Sigmoid colon (tissue), 7 donors: ENCODE data around the gene MBD4. TPM values are rescaled to one million over a fixed set of nuclear protein-coding genes. Genes with fewer than 3 reads are reported as not detected.
"Not testable (repeated sequence)": the region's sequence is repeated elsewhere in the genome, so short reads cannot be mapped to it uniquely, and the experiment has no call there.

Experiments used
- DNase-seq: peaks from one replicate; pipeline ENCODE4 v3.0.0-alpha.2; 2019
- H3K27ac ChIP-seq, 4 donors: fragments of 200-600 bp; sonication (generic); one replicate each; pipeline ENCODE4 v1.5.1; 2016 to 2019; ENCODE audit warnings: mild to moderate bottlenecking in 1 of 4
- H3K27me3 ChIP-seq, 3 donors: fragments of 200-600 bp; sonication (generic); one replicate each; pipeline ENCODE4 v1.5.1; 2019; ENCODE audit warnings: mild to moderate bottlenecking in 1 of 3
- H3K36me3 ChIP-seq, 4 donors: fragments of 200-600 bp; sonication (generic); one replicate each; pipeline ENCODE4 v1.5.1; 2016 to 2019
- H3K4me1 ChIP-seq, 4 donors: fragments of 200-600 bp; sonication (generic); one replicate each; pipeline ENCODE4 v1.5.1; 2017 to 2019
- H3K4me3 ChIP-seq, 4 donors: fragments of 200-600 bp; sonication (generic); one replicate each; pipeline ENCODE4 v1.5.1; 2017 to 2019; ENCODE audit warnings: mild to moderate bottlenecking in 2 of 4, moderate library complexity in 1 of 4
- H3K9me3 ChIP-seq, 4 donors: fragments of 200-600 bp in 3 of 4; sonication (generic) in 3 of 4; one replicate each; pipeline versions ENCODE4 v1.5.1 to v1.6.1; 2013 to 2019
- CTCF ChIP-seq, 4 experiments: fragments of 450-650 bp in 3 of 4; fragments of 200-600 bp in 1 of 4; IDR thresholded peaks; one replicate each; pipeline ENCODE4 v1.5.1; 2016 to 2019; ENCODE audit warnings: antibody characterized with exemption in 4 of 4, mild to moderate bottlenecking in 3 of 4, moderate library complexity in 2 of 4
- EP300 ChIP-seq, 4 donors: sonication (generic); formaldehyde crosslinking; IDR thresholded peaks; one replicate each; pipeline ENCODE4 v1.6.1; 2017; ENCODE audit warnings: antibody characterized with exemption in 4 of 4
- POLR2A ChIP-seq, 2 donors: fragments of 450-650 bp; IDR thresholded peaks; one replicate each; pipeline ENCODE4 v1.6.1; 2016; ENCODE audit warnings: antibody characterized with exemption in 2 of 2, mild to moderate bottlenecking in 2 of 2, moderate library complexity in 2 of 2
- POLR2AphosphoS5 ChIP-seq, 4 donors: sonication (generic); formaldehyde crosslinking; IDR thresholded peaks; one replicate each; pipeline ENCODE4 v1.6.1; 2017; ENCODE audit warnings: antibody characterized with exemption in 4 of 4
- WGBS, 2 donors: extraction: QIAGEN DNeasy Blood & Tissue Kit; methylation state at CpG; one replicate each; pipeline ENCODE4 v1.1.7; 2013; 5-methylcytosine and 5-hydroxymethylcytosine counted together
- intact Hi-C: fragments of 100-400 bp; cut with DNase I; formaldehyde crosslinking; loops from one replicate; pipeline ENCODE4 v1.15.1; 2023
- polyA plus RNA-seq, 3 donors: library from polyadenylated mRNA; stranded (reverse); fragments of 200-250 nt; gene quantifications; one replicate each; pipeline ENCODE4 v1.2.3, GENCODE V29; 2013
- total RNA-seq, 4 donors: library from RNA; depleted of rRNA; stranded (reverse); fragments of >200 nt; gene quantifications; one replicate each; pipeline ENCODE4 v1.1.0, GENCODE V29; 2016
- donor health status: healthy with polysubstance abuse.
- donor health status: Bipolar disorder and iron deficiency.
- donor health status: healthy.

Gene MBD4
- total and polyA plus RNA-seq, 7 donors = 11.8 to 21.6 (median 15.8) TPM

GRCh38 chr3:129485721-129486663 is 46.2 kb upstream of the MBD4 start:
- H3K36me3 ChIP-seq = peaks cover 0 to 55% (median 8%) of the 10 kb centered on the region in 4 donors
- H3K27me3 ChIP-seq = no peaks in the 10 kb centered on the region
- intact Hi-C loops = no loop called here
- TF ChIP-seq POLR2AphosphoS5 (IDR thresholded peaks at IDR 0.05) (peak in 3 of 4 donors; percentile 9 to 52 (median 40)), POLR2A (IDR thresholded peaks at IDR 0.05) (no peak), CTCF (IDR thresholded peaks at IDR 0.05) (no peak), EP300 (IDR thresholded peaks at IDR 0.05) (no peak)
- no peak overlapping the region for H3K4me3 ChIP-seq
- H3K9me3 ChIP-seq = no peaks in the 10 kb centered on the region
- H3K4me1 ChIP-seq = peaks cover 0 to 25% (median 8%) of the 10 kb centered on the region in 4 donors
- DNase-seq = peak; percentile 92
- peak overlapping the region in 3 of 4 donors; percentile 50 to 66 (median 66) for H3K27ac ChIP-seq
- 82% methylated on average over 11 of the region's 11 CpGs for WGBS, 2 donors

- peak overlapping the region in 3 of 4 donors; percentile 50 to 66 (median 66) for H3K27ac ChIP-seq
- H3K27me3 ChIP-seq, H3K4me3 ChIP-seq, H3K9me3 ChIP-seq, intact Hi-C loops: not testable (repeated sequence)
- peaks cover 0 to 18% (median 2%) of the 10 kb centered on the region in 4 donors for H3K4me1 ChIP-seq
- DNase-seq = peak; percentile 25
- H3K36me3 ChIP-seq = peaks cover 0 to 62% (median 11%) of the 10 kb centered on the region in 4 donors
- 89 to 96% methylated on average over 6 of the region's 6 CpGs for WGBS, 2 donors
These were observed 45.4 kb upstream of the MBD4 start for GRCh38 chr3:129485146-129485545.

- no peaks in the 10 kb centered on the region for H3K27me3 ChIP-seq
- H3K9me3 ChIP-seq = no peaks in the 10 kb centered on the region
- TF ChIP-seq POLR2A (IDR thresholded peaks at IDR 0.05) (no peak), EP300 (IDR thresholded peaks at IDR 0.05) (no peak), CTCF (IDR thresholded peaks at IDR 0.05) (no peak), POLR2AphosphoS5 (IDR thresholded peaks at IDR 0.05) (no peak)
- 92 to 95% methylated on average over 8 of the region's 8 CpGs for WGBS, 2 donors
- H3K36me3 ChIP-seq = peaks cover 5 to 75% (median 21%) of the 10 kb centered on the region in 4 donors
- H3K4me1 ChIP-seq = peaks cover 0 to 18% (median 2%) of the 10 kb centered on the region in 4 donors
- intact Hi-C loops = no loop called here
- H3K27ac ChIP-seq = no peak overlapping the region
- H3K4me3 ChIP-seq = no peak overlapping the region
- DNase-seq = no peak
These were observed 44.1 kb upstream of the MBD4 start for GRCh38 chr3:129483870-129484269.

GRCh38 chr3:129482721-129483120 is 43.0 kb upstream of the MBD4 start:
- no peak overlapping the region for H3K27ac ChIP-seq

More at GRCh38 chr3:129482721-129483120, 43.0 kb upstream of the MBD4 start:
- intact Hi-C loops = no loop called here
- TF ChIP-seq POLR2A (IDR thresholded peaks at IDR 0.05) = no peak
- TF ChIP-seq POLR2AphosphoS5 (IDR thresholded peaks at IDR 0.05) = no peak
- no peak for TF ChIP-seq CTCF (IDR thresholded peaks at IDR 0.05)
- no peak for TF ChIP-seq EP300 (IDR thresholded peaks at IDR 0.05)
- Histone ChIP-seq H3K4me3 (no peak overlapping the region), H3K36me3 (peaks cover 5 to 80% (median 28%) of the 10 kb centered on the region in 4 donors), H3K9me3 (no peaks in the 10 kb centered on the region), H3K4me1 (peaks cover 0 to 18% (median 2%) of the 10 kb centered on the region in 4 donors), H3K27me3 (no peaks in the 10 kb centered on the region)
- WGBS, 2 donors = 80 to 85% methylated on average over 1 of the region's 1 CpG
- no peak for DNase-seq
